GM18520 (cell line): ENCODE data around the gene IL17RC.
"Not testable (repeated sequence)": the region's sequence is repeated elsewhere in the genome, so short reads cannot be mapped to it uniquely, and the experiment has no call there.

Experiments used
- ATAC-seq: cut with Tn5 transposase; IDR thresholded peaks from one replicate; pipeline ENCODE4 v1.9.1; 2021; ENCODE audit not compliant: unreplicated experiment

Gene IL17RC

GRCh38 chr3:9914559-9915253, 2.2 kb upstream of the IL17RC start:
- no peak for ATAC-seq

GRCh38 chr3:9915254-9916141, 1.4 kb upstream of the IL17RC start:
- no peak for ATAC-seq

GRCh38 chr3:9916346-9916733, 558 bp upstream of the IL17RC start:
- no peak for ATAC-seq

- ATAC-seq = no peak
These were observed 922 bp downstream of the IL17RC start for GRCh38 chr3:9917820-9918219.

GRCh38 chr3:9918261-9919038, 1.6 kb downstream of the IL17RC start:
- ATAC-seq = no peak

- ATAC-seq = no peak
These were observed 11.3 kb downstream of the IL17RC start for GRCh38 chr3:9928158-9928557.

- ATAC-seq = no peak
These were observed 14.0 kb downstream of the IL17RC start for GRCh38 chr3:9930804-9931418.

- ATAC-seq = no peak
These were observed 15.6 kb downstream of the IL17RC start for GRCh38 chr3:9932535-9932842.

GRCh38 chr3:9932843-9933560, 16.1 kb downstream of the IL17RC start:
- ATAC-seq = peak; percentile 53

GRCh38 chr3:9933561-9934234, 16.8 kb downstream of the IL17RC start, which contains the start of gene CRELD1:
CRELD1 (plus strand) TSS chr3:9933834; CDS start chr3:9934439, 605 bp downstream.
- peak; percentile 77 for ATAC-seq

GRCh38 chr3:9934235-9934621, 17.3 kb downstream of the IL17RC start:
- no peak for ATAC-seq

GRCh38 chr3:9934993-9935392, 18.1 kb downstream of the IL17RC start:
- no peak for ATAC-seq

GRCh38 chr3:9935966-9936510, 19.1 kb downstream of the IL17RC start:
- ATAC-seq = no peak

GRCh38 chr3:9937486-9938238, 20.8 kb downstream of the IL17RC start:
- ATAC-seq = no peak

GRCh38 chr3:9938966-9939365, 22.1 kb downstream of the IL17RC start:
- ATAC-seq = no peak

GRCh38 chr3:9939906-9940305, 23.0 kb downstream of the IL17RC start:
- not testable (repeated sequence) for ATAC-seq

GRCh38 chr3:9940746-9941145, 23.8 kb downstream of the IL17RC start:
- ATAC-seq = no peak

- ATAC-seq = no peak
These were observed 25.3 kb downstream of the IL17RC start for GRCh38 chr3:9942164-9942563.
